Loucy (cell line): Measurements from ENCODE around the gene PGS1.

Experiments used
- H2AFZ ChIP-seq: fragments of 200-600 bp; sonication (generic); 2 replicates; pipeline ENCODE4 v1.6.0; 2016; ENCODE audit warnings: antibody characterized with exemption, mild to moderate bottlenecking, low read length, moderate library complexity
- H3F3A ChIP-seq: fragments of 200-600 bp; 2 replicates; pipeline ENCODE4 v1.6.0; 2016; ENCODE audit warnings: antibody characterized with exemption, low read depth, mild to moderate bottlenecking
- H3K27me3 ChIP-seq: fragments of 200-600 bp; sonication (generic); 2 replicates; pipeline ENCODE4 v1.6.1; 2014; ENCODE audit warnings: low read length, mild to moderate bottlenecking; ENCODE audit not compliant: insufficient read depth, poor library complexity, severe bottlenecking
- H3K36me3 ChIP-seq: fragments of 200-600 bp; sonication (generic); 2 replicates; pipeline ENCODE4 v1.6.1; 2016; ENCODE audit warnings: low read length; ENCODE audit not compliant: insufficient read depth
- H3K4me1 ChIP-seq: fragments of 200-600 bp; sonication (generic); 2 replicates; pipeline ENCODE4 v1.5.1; 2014; ENCODE audit warnings: low read length, mild to moderate bottlenecking; ENCODE audit not compliant: insufficient read depth, poor library complexity, severe bottlenecking
- H3K4me2 ChIP-seq: fragments of 200-600 bp; sonication (generic); 2 replicates; pipeline ENCODE4 v1.6.0; 2014; ENCODE audit warnings: antibody characterized with exemption, low read length, low read depth, mild to moderate bottlenecking; ENCODE audit not compliant: poor library complexity, severe bottlenecking
- H3K4me3 ChIP-seq: fragments of 200-600 bp; sonication (generic); 2 replicates; pipeline ENCODE4 v1.5.1; 2014; ENCODE audit warnings: low read length, mild to moderate bottlenecking, mixed read lengths; ENCODE audit not compliant: poor library complexity, severe bottlenecking
- H3K79me2 ChIP-seq: fragments of 200-600 bp; sonication (generic); 2 replicates; pipeline ENCODE4 v1.6.1; 2014; ENCODE audit warnings: low read length; ENCODE audit not compliant: insufficient read depth
- H3K9ac ChIP-seq: fragments of 200-600 bp; sonication (generic); 2 replicates; pipeline ENCODE4 v1.6.0; 2014; ENCODE audit warnings: mild to moderate bottlenecking, low read depth, low read length, moderate library complexity; ENCODE audit not compliant: poor library complexity, severe bottlenecking
- H3K9me2 ChIP-seq: fragments of 200-600 bp; sonication (generic); replicated peaks from 2 replicates; pipeline ENCODE4 v1.6.1; 2016; ENCODE audit warnings: low read depth, low read length, mixed read lengths
- H3K9me3 ChIP-seq: fragments of 200-600 bp; sonication (generic); 2 replicates; pipeline ENCODE4 v1.6.1; 2014; ENCODE audit warnings: mild to moderate bottlenecking, antibody characterized with exemption, low read length, low read depth; ENCODE audit not compliant: insufficient read depth
- H4K20me1 ChIP-seq: fragments of 200-600 bp; sonication (generic); 2 replicates; pipeline ENCODE4 v1.6.0; 2014; ENCODE audit warnings: antibody characterized with exemption, low read length, mild to moderate bottlenecking; ENCODE audit not compliant: insufficient read depth, poor library complexity, severe bottlenecking
- EZH2phosphoT487 ChIP-seq: fragments of 200-600 bp; IDR thresholded peaks from 2 replicates; pipeline ENCODE4 v1.6.1; 2018; ENCODE audit warnings: antibody characterized with exemption, mild to moderate bottlenecking, moderate library complexity, borderline replicate concordance
- TF ChIP-seq, protein P1 (sequence below): fragments of 200-600 bp; sonication (generic); conservative IDR thresholded peaks from 2 replicates; pipeline ENCODE4 v1.5.1; 2014; ENCODE audit warnings: mild to moderate bottlenecking, antibody characterized with exemption, low read length

The PGS1 gene

DNA sequence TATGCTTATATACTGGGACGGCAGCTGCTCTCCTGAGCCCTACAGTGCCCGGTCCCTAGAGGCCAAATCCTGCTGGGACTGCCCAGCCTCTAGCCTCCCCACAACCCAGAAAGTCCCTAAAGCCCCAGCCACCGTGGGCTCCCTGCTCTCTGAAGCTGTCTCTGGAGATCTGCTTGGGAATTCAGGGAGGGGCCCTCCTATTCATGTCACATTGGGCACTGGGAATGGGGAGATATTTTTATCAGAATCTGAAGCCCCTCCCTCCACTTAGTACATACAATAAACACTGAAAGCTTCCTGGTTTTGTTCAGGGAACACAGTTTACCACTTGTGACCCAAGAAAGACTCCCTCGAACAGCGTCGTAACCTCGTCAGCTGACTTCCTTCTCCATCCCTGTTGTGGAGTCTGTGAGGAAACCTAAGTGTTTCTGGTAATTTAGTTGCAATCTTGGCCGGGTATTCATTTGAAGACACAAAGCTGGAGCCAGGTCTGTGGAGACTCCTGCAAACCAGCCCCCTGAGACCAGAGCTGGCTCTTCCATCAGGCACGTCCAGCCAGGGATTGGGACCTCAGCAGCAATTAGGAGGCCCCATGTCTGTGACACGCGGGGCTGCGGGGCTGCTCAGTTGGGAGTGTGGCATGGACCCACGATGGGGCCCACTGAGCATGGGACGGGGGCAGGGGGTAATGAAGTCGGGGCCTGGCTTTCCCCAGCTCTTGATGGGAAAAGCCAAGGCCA, 38.5 kb downstream of the PGS1 start:
- Histone ChIP-seq H3K4me1 (peaks cover 34% of the 10 kb centered on the region), H3K4me3 (no peak overlapping the region), H3K9ac (no peak overlapping the region), H4K20me1 (peaks cover 14% of the 10 kb centered on the region), H3F3A (no peaks in the 10 kb centered on the region), H2AFZ (no peak overlapping the region), H3K4me2 (no peak overlapping the region), H3K27me3 (no peaks in the 10 kb centered on the region), H3K9me2 (no peaks in the 10 kb centered on the region), H3K36me3 (peaks cover 72% of the 10 kb centered on the region), H3K9me3 (no peaks in the 10 kb centered on the region), H3K79me2 (peaks cover 20% of the 10 kb centered on the region; the same call in 1 of the 2 replicates)
- TF ChIP-seq EZH2phosphoT487: no peak
- TF ChIP-seq, protein P1, sequence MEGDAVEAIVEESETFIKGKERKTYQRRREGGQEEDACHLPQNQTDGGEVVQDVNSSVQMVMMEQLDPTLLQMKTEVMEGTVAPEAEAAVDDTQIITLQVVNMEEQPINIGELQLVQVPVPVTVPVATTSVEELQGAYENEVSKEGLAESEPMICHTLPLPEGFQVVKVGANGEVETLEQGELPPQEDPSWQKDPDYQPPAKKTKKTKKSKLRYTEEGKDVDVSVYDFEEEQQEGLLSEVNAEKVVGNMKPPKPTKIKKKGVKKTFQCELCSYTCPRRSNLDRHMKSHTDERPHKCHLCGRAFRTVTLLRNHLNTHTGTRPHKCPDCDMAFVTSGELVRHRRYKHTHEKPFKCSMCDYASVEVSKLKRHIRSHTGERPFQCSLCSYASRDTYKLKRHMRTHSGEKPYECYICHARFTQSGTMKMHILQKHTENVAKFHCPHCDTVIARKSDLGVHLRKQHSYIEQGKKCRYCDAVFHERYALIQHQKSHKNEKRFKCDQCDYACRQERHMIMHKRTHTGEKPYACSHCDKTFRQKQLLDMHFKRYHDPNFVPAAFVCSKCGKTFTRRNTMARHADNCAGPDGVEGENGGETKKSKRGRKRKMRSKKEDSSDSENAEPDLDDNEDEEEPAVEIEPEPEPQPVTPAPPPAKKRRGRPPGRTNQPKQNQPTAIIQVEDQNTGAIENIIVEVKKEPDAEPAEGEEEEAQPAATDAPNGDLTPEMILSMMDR: no peak

- no peak for TF ChIP-seq EZH2phosphoT487
- TF ChIP-seq, protein P1: no peak
- no peaks in the 10 kb centered on the region for H3K9me2 ChIP-seq
- H3K36me3 ChIP-seq: peaks cover 67% of the 10 kb centered on the region
Measured at GRCh38 chr17:78417531-78417909, 39.1 kb downstream of the PGS1 start.

DNA sequence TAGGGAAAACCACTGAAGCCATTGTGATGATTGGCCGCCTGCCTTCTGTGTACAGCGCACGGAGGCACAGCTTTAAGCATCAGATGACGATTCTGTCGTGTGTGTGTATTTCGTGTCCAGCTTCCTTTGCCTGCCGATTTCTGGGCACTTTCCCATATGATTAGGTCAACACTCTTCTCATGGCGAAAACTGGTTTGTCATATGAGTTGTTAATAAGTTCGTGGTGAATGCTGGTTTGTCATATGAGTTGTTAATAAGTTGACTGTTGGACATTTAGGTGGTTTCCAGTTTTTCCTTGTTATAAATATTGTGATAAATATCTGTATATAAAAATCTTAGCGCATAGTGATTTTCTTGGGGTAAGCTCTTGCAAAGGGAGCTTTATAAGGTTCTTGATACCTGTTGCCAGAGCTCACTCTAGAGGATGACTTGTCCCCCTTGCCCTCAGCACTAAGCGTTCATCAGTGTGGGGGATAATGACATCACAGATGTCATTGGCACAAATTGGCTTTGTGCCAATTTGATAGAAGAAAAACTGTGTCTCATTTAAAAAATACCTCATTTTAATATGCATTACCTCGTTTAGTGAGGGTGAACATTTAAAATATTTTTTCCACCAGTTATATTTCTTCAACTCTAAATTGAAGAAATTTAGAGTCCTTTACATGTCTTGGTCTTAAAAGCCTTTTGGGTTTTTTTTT, 40.0 kb downstream of the PGS1 start:
- Histone ChIP-seq H3K9me2 (no peaks in the 10 kb centered on the region), H3K79me2 (peaks cover 7% of the 10 kb centered on the region; the same call in 1 of the 2 replicates), H3K9me3 (no peaks in the 10 kb centered on the region), H3K36me3 (peaks cover 64% of the 10 kb centered on the region), H3K4me1 (peaks cover 34% of the 10 kb centered on the region), H3F3A (no peaks in the 10 kb centered on the region), H3K4me3 (no peak overlapping the region), H3K4me2 (no peak overlapping the region), H3K9ac (no peak overlapping the region), H3K27me3 (no peaks in the 10 kb centered on the region), H2AFZ (no peak overlapping the region), H4K20me1 (peaks cover 5% of the 10 kb centered on the region)
- no peak for TF ChIP-seq EZH2phosphoT487
- TF ChIP-seq, protein P1: no peak

More at GRCh38 chr17:78417531-78417909, 39.1 kb downstream of the PGS1 start:
- no peak overlapping the region for H3K9ac ChIP-seq
- no peaks in the 10 kb centered on the region for H3K9me3 ChIP-seq
- no peaks in the 10 kb centered on the region for H3K27me3 ChIP-seq
- H3F3A ChIP-seq: no peaks in the 10 kb centered on the region
- peaks cover 9% of the 10 kb centered on the region for H4K20me1 ChIP-seq
- peaks cover 34% of the 10 kb centered on the region for H3K4me1 ChIP-seq
- H3K79me2 ChIP-seq: peaks cover 16% of the 10 kb centered on the region; the same call in 1 of the 2 replicates
- H3K4me3 ChIP-seq: no peak overlapping the region
- H3K4me2 ChIP-seq: no peak overlapping the region
- H2AFZ ChIP-seq: no peak overlapping the region
